Medulla oblongata (tissue), 1 donor: ENCODE measurements around the gene ANKRD23.
"Not testable (repeated sequence)": the region's sequence is repeated elsewhere in the genome, so short reads cannot be mapped to it uniquely, and the experiment has no call there.

Source experiments
- DNase-seq: peaks from one replicate; pipeline ENCODE4 v3.0.0-alpha.2; 2015; ENCODE audit errors: extremely low spot score

Gene ANKRD23

DNA sequence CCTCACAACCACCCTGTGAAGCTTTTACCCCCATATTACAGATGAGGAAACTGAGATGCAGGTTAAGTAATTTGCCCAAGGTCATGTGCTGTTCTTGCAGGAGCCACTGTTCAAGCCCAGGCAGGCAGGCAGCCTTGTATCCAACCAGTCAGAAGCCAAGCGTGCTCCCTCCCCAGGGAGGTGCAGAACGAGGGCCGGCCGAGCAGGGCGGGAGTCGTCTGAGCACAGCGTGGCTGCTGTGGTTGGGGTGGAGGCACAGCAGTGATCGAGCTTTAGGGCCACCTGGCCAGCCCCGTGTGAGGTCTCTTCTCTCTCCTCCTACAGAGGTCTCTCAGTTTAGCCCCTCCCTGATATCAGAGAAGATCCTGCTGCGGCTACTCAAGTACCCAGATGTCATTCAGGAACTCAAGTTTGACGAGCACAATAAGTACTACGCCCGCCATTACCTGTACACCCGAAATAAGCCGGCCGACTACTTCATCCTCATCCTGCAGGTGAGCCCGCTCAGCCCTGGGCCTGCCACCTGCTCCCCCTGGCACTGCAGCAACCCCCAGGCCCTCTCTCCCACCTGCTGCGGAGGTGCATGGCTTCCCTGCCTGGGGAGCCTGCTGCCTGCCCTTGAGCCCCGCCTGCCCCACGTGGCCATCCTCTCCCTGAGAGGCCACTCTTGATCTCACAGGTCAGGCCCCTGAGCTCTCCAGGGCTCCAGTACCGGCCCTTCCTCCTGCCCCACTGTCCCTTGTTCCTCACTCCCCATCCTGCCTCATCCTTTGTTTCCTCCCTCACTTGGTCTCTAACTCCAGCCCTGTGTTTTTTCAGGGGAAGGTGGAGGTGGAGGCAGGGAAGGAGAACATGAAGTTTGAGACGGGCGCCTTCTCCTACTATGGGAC lies 44.8 kb downstream of the ANKRD23 start:
- no peak for DNase-seq

DNA sequence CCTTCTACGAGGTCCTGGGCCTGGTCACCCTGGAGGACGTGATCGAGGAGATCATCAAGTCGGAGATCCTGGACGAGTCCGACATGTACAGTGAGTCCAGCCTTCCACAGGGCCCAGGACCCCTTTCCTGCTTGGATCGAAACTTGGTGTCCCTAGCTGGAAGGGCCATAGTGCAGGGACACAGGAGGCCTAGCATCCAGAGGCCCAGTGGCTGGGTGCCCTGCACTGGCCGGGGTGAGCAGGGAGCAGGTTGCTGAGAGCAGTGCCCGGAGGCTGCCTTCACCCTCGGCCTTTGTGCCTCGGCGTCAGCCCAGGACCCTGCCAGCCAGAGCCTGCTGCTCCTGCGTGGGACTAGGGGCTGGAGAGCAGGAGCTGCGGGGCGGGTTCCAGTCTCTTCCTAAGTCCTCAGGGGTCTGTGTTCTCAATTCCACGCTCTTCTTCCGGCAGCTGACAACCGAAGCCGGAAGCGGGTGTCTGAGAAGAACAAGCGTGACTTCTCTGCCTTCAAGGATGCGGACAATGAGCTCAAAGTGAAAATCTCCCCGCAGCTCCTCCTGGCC lies 46.7 kb downstream of the ANKRD23 start:
- no peak for DNase-seq

DNA sequence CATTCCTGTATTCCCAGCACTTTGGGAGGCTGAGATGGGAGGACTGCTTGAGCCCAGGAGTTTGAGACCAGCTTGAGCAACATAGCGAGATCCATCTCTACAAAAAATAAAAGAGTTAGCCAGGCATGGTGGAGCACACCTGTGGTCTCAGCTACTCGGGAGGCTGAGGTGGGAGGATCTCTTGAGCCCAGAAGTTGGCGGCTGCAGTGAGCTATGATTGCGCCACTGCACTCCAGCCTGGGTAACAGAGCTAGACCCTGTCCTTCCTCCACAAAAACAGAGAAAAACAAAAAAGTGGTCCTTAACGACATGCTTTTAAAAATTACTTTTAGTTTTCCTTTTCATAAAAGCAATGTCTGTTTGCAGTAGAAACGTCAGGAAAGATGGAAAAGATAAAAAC lies 47.3 kb downstream of the ANKRD23 start:
- not testable (repeated sequence) for DNase-seq

DNA sequence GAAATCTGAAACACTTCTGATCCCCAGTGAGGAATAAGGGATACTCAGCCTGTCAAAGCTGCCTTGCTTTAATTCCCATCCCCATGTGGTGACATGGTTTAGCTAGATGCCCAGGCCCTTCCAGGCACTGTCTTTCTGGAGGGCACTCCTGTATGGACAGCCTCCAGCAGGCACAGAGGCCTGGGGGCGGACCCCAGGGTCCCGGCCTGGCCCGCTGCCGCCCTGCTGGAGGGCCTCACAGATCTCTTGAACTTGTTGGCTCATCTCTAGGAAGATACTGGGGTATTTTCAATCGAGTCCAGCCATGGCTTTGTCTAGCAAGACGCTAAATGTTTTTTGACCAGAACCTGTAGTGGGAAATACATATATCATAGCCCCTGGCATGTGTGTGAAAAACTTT lies 48.7 kb downstream of the ANKRD23 start:
- DNase-seq, result no peak

DNA sequence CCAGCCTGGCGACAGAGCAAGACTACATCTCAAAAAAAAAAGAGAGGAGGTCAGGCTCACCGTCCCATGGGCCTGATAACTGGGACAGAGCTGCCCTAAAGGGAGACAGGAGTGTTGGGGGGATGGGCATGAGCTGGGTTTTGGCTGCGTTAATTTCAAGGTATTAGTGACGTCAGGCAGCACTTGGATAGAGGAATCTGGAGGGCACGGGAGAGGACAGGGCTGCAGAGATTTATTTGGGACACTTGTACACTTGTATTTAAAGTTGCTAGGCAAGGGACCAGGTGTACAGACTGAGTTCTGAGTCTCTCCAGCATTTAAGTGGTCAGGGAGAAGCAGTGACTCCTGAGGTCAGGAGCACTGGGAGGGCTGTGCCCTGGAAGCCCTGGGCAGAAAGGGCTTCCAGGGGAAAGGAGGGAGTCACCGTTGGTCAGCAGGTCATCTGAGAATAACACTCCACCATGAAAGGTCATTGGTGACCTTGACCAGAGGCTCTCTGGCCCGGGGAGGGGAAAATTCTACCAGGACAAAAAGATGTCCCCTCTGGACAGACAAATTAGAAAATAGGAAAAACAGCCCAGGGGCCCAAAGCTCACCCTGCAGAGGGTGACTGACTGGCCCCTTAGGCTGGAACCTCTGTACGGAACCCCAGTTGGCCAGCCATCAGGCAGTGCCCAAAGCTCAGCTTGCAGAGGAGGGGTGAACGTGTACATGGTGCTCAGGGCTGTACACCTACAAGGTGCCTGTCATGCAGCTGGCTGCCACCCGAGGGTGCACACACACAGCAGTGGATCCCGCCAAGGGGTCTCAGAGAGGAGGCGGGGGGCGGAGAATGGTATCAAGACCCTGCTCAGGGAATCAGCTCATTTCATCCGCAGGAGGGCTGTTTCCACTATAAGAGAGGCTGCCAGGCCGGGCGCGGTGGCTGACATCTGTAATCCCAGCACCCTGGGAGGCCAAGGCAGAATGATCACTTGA lies 50.8 kb downstream of the ANKRD23 start:
- no peak for DNase-seq

DNA sequence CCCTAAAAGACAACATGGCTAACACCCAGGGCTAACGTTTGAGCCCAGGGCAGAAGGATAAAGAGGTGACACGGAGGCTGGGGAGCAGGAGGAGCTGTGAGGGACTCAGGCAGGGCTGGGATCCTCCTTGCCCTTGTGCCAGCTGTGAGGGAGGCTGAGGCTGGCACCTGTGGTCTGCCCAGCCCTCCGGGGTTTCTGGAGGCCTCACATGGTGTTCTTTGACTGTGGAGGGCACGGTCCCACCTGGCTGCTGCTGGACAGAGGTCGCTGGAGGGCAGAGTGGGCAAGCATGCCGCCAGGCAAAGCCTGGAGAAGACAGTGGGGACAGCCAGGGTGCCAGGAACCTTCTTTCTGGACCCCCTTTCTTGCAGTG lies 54.6 kb downstream of the ANKRD23 start:
- no peak for DNase-seq

DNA sequence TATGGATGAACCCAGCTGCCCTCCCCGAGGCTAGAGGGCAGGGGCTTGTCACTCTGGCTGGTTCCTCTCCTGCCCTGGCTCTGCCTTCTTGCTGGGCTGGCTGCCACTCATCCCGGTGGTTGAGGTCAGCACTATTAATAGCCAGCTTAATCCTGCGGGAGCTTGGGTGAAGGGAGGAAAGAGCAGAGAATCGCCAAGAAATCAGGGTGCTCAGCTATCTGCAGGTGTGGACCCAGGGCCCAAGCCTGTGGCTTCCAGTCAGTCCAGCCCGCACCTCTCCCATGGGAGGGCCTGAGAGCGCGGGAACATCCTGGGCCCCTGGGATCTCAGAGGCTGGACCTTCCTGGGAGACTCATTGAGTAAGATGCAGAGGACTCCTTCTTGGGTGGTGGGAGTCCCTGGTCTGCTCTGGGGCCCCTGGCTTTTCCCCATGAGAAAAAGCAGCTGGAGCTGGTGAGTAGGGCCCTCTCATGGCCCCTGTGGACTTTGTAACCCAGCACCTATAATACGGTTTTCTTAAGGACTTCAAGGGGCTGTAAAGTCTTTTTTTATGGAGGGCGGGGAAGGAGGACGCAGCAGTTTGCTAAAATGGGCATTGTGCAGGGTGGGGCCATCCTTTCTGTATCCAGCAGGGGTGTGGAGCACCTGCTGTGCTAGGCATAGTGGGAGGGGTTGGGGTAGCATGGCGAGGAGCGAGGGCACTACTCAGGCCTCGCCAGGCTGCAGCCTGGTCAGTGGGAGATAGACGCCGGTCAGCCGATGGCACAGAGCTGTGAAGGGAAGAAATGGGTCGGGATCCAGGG lies 55.2 kb downstream of the ANKRD23 start:
- peak; percentile 57 for DNase-seq
